Kidney (tissue), 14 donors: ENCODE measurements around the gene GPHA2. TPM values are rescaled to one million over a fixed set of nuclear protein-coding genes. Genes with fewer than 3 reads are reported as not detected.

Experiments
- DNase-seq, 5 donors: peaks; one replicate each; pipeline ENCODE4 v3.0.0-alpha.2; 2013 to 2020
- FAIRE-seq: peaks from 2 replicates; lab custom pipeline; 2012; peaks lifted over from hg19 to GRCh38; lab: Jason Lieb, UNC
- H3K27ac ChIP-seq, 2 donors: one replicate each; pipeline ENCODE4 v1.7.0; 2013; ENCODE audit warnings: low read depth in 2 of 2, low read length in 2 of 2, inconsistent platforms in 1 of 2
- H3K27me3 ChIP-seq: one replicate; pipeline ENCODE4 v1.7.1; 2013; ENCODE audit warnings: low read length, inconsistent platforms; ENCODE audit not compliant: control insufficient read depth, insufficient read depth
- H3K36me3 ChIP-seq, 3 donors: one replicate each; pipeline versions ENCODE4 v1.7.0 to v1.7.1; 2013; ENCODE audit warnings: low read length in 3 of 3, control low read depth in 1 of 3, inconsistent platforms in 1 of 3; ENCODE audit not compliant: insufficient read depth in 3 of 3, control insufficient read depth in 2 of 3
- H3K4me1 ChIP-seq, 3 donors: one replicate each; pipeline versions ENCODE4 v1.7.0 to v1.7.1; 2013; ENCODE audit warnings: low read length in 3 of 3, inconsistent platforms in 1 of 3, low read depth in 1 of 3; ENCODE audit not compliant: control insufficient read depth in 2 of 3, insufficient read depth in 2 of 3
- H3K4me3 ChIP-seq, 3 donors: one replicate each; pipeline versions ENCODE4 v1.7.0 to v1.8.1; 2013; ENCODE audit warnings: low read length in 3 of 3, control low read depth in 1 of 3, inconsistent platforms in 1 of 3
- H3K9ac ChIP-seq, 3 donors: one replicate each; pipeline versions ENCODE4 v1.7.0 to v1.7.1; 2013; ENCODE audit warnings: low read length in 3 of 3, control low read depth in 1 of 3, inconsistent platforms in 1 of 3
- H3K9me3 ChIP-seq, 3 donors: one replicate each; pipeline versions ENCODE4 v1.7.0 to v1.7.1; 2013; ENCODE audit warnings: low read length in 3 of 3, control low read depth in 1 of 3, inconsistent platforms in 1 of 3; ENCODE audit not compliant: control insufficient read depth in 2 of 3, insufficient read depth in 1 of 3
- CTCF ChIP-seq: IDR thresholded peaks from 3 replicates; pipeline ENCODE4 v1.5.1; 2012; ENCODE audit warnings: mild to moderate bottlenecking, moderate library complexity, borderline replicate concordance; ENCODE audit not compliant: insufficient read depth; ENCODE audit errors: extremely low read depth
- intact Hi-C: fragments of 100-400 bp; cut with DNase I; formaldehyde crosslinking; loops from one replicate; pipeline ENCODE4 v1.11.1; 2022
- polyA plus RNA-seq: library from polyadenylated mRNA; stranded (reverse); fragments of 350-450 nt; fragmentation: Illumina TruSeq; extraction: RNeasy Lipid Tissue Mini Kit (QIAGEN cat#74804); gene quantifications from one replicate; pipeline ENCODE4 v1.2.3, GENCODE V29; 2014; ENCODE audit warnings: low read depth, low replicate concordance; ENCODE audit not compliant: insufficient read depth
- total RNA-seq: library from RNA; stranded (reverse); fragmentation: NEBNext Ultra II Directional; extraction: Animal tissue kit (Norgen Biotek cat#: 25700); gene quantifications from one replicate; pipeline ENCODE4 v1.2.1, GENCODE V29; 2021
- donor health status: control.
- donor health status: control.
- donor health status: control.
- donor health status: control.
- donor health status: control.
- donor health status: DM: yes; HTN: yes; CAD: no.
- donor health status: Normal renal cell carcinoma (clear cell type).

GPHA2 gene
- total and polyA plus RNA-seq, 2 donors from 2014 or later = 0.99 TPM; not detected in 1

GRCh38 chr11:64902102-64902900 lies 33.4 kb downstream of the GPHA2 start:
- no peak overlapping the region for H3K27ac ChIP-seq
- DNase-seq (no peak), FAIRE-seq (no peak)
- H3K4me3 ChIP-seq = no peak overlapping the region
- no peak for TF ChIP-seq CTCF
- no peak overlapping the region for H3K9ac ChIP-seq
- no peaks in the 10 kb centered on the region for H3K4me1 ChIP-seq
- intact Hi-C loops = no loop called here
- peaks cover 2 to 29% (median 13%) of the 10 kb centered on the region in 3 donors for H3K36me3 ChIP-seq
- H3K9me3 ChIP-seq = no peaks in the 10 kb centered on the region
- no peaks in the 10 kb centered on the region for H3K27me3 ChIP-seq

GRCh38 chr11:64900774-64901173 lies 34.9 kb downstream of the GPHA2 start:
- H3K4me1 ChIP-seq = no peaks in the 10 kb centered on the region
- H3K4me3 ChIP-seq = no peak overlapping the region
- H3K36me3 ChIP-seq = peaks cover 2 to 24% (median 11%) of the 10 kb centered on the region in 3 donors
- H3K9ac ChIP-seq = no peak overlapping the region
- DNase-seq (no peak), FAIRE-seq (no peak)
- no peak overlapping the region for H3K27ac ChIP-seq
- H3K9me3 ChIP-seq = no peaks in the 10 kb centered on the region
- no peak for TF ChIP-seq CTCF
- intact Hi-C loops = no loop called here
- no peaks in the 10 kb centered on the region for H3K27me3 ChIP-seq

- Histone ChIP-seq H3K4me1 (no peaks in the 10 kb centered on the region), H3K27ac (no peak overlapping the region), H3K4me3 (no peak overlapping the region), H3K36me3 (peaks cover 2 to 19% (median 8%) of the 10 kb centered on the region in 3 donors), H3K27me3 (no peaks in the 10 kb centered on the region), H3K9ac (no peak overlapping the region), H3K9me3 (no peaks in the 10 kb centered on the region)
- FAIRE-seq (no peak), DNase-seq (peak in 1 of 5 donors; percentile 61)
- no peak for TF ChIP-seq CTCF
- intact Hi-C loops = no loop called here
These were observed 35.4 kb downstream of the GPHA2 start for GRCh38 chr11:64900263-64900678.
